CD4-positive, alpha-beta T cell (primary cell): ENCODE results near the gene UBD. TPM values are rescaled to one million over a fixed set of nuclear protein-coding genes. Genes with fewer than 3 reads are reported as not detected.

Experiments
- ATAC-seq: fragments of 200-7000 bp; cut with Tn5 transposase; one replicate; pipeline ENCODE4 v1.10.0; 2022; ENCODE audit warnings: mild to moderate bottlenecking; ENCODE audit not compliant: poor library complexity
- CTCF ChIA-PET: fragments of 350-600 bp; sonication (Branson Sonifier 250); formaldehyde crosslinking; loops from one replicate; lab custom pipeline; 2021; ENCODE audit warnings: antibody characterized with exemption, inconsistent platforms; lab: Charles Lee
- POLR2A ChIA-PET: fragments of 350-600 bp; sonication (Branson Sonifier 250); formaldehyde crosslinking; loops from one replicate; lab custom pipeline; 2021; ENCODE audit warnings: antibody characterized with exemption, inconsistent platforms; lab: Charles Lee
- DNase-seq, 14 experiments: peaks; one replicate each; pipeline ENCODE4 v3.0.0-alpha.2; 2013 to 2020; ENCODE audit warnings: mixed read lengths in 2 of 14
- H3K27ac ChIP-seq, 2 donors: one replicate each; pipeline versions ENCODE4 v1.5.1 to v1.7.0; 2013; ENCODE audit warnings: low read length in 2 of 2, low read depth in 1 of 2, mild to moderate bottlenecking in 1 of 2
- H3K27me3 ChIP-seq, 2 experiments: 1 replicate in 1 of 2; 2 replicates in 1 of 2; pipeline versions ENCODE4 v1.6.1 to v1.7.0; 2013; ENCODE audit warnings: low read length in 2 of 2, control low read depth in 1 of 2, mild to moderate bottlenecking in 1 of 2, moderate library complexity in 1 of 2; ENCODE audit not compliant: insufficient read depth in 2 of 2, control insufficient read depth in 1 of 2
- H3K36me3 ChIP-seq: one replicate; pipeline ENCODE4 v1.6.1; 2013; ENCODE audit warnings: low read length, control low read depth; ENCODE audit not compliant: insufficient read depth
- H3K4me1 ChIP-seq: one replicate; pipeline ENCODE4 v1.6.1; 2013; ENCODE audit warnings: low read length, control low read depth; ENCODE audit not compliant: insufficient read depth
- H3K4me3 ChIP-seq: one replicate; pipeline ENCODE4 v1.5.1; 2013; ENCODE audit warnings: mild to moderate bottlenecking, low read length, moderate library complexity
- H3K9me3 ChIP-seq, 2 experiments: 1 replicate in 1 of 2; 2 replicates in 1 of 2; pipeline versions ENCODE4 v1.6.1 to v1.7.0; 2013; ENCODE audit warnings: low read length in 2 of 2, mild to moderate bottlenecking in 2 of 2, control low read depth in 1 of 2, moderate library complexity in 1 of 2; ENCODE audit not compliant: control insufficient read depth in 1 of 2, insufficient read depth in 1 of 2
- H3K27ac Mint-ChIP-seq: one replicate; pipeline ENCODE4 v1.8.0; 2020; ENCODE audit warnings: mixed read lengths
- H3K27me3 Mint-ChIP-seq: one replicate; pipeline ENCODE4 v1.8.0; 2021; ENCODE audit warnings: mixed read lengths
- H3K36me3 Mint-ChIP-seq: one replicate; pipeline ENCODE4 v1.8.0; 2021; ENCODE audit warnings: low read depth, mixed read lengths
- H3K4me1 Mint-ChIP-seq: one replicate; pipeline ENCODE4 v1.8.0; 2021; ENCODE audit warnings: low read depth, mixed read lengths
- H3K4me3 Mint-ChIP-seq: one replicate; pipeline ENCODE4 v1.8.0; 2020; ENCODE audit warnings: mild to moderate bottlenecking, mixed read lengths
- H3K9me3 Mint-ChIP-seq: one replicate; pipeline ENCODE4 v1.8.0; 2020; ENCODE audit warnings: mixed read lengths
- CTCF ChIP-seq: fragments of 200-600 bp; IDR thresholded peaks from one replicate; pipeline ENCODE4 v1.8.0; 2022; ENCODE audit warnings: antibody characterized with exemption, mild to moderate bottlenecking
- intact Hi-C, 2 experiments: fragments of 100-400 bp; cut with DNase I in 1 of 2; cut with micrococcal nuclease in 1 of 2; formaldehyde crosslinking; loops; one replicate each; pipeline versions ENCODE4 v1.15.1 to v1.9.0; 2023 to 2025; cut with DNase I, micrococcal nuclease
- total RNA-seq, 174 experiments: library from RNA in 2 of 174; stranded (reverse) in 2 of 174; gene quantifications; one replicate each; pipeline ENCODE4 v1.2.3 and lab custom pipeline; 2021 to 2026

Gene UBD
- total RNA-seq, 2 experiments from 2014 or later: not detected

- Histone ChIP-seq H3K36me3 (no peaks in the 10 kb centered on the region), H3K9me3 (no peaks in the 10 kb centered on the region), H3K27me3 (peaks cover 4 to 16% of the 10 kb centered on the region in 2 experiments), H3K4me3 (no peak overlapping the region), H3K4me1 (no peaks in the 10 kb centered on the region), H3K27ac (no peak overlapping the region)
- no peaks in the 10 kb centered on the region for H3K36me3 Mint-ChIP-seq
- ATAC-seq: no peak
- ChIA-PET CTCF (no interaction called here), POLR2A (interaction anchor here (0.7 kb wide), 1 partner anchor 10 kb away, joined by 3 read pairs; no protein-coding TSS in a partner anchor)
- H3K4me3 Mint-ChIP-seq: no peak overlapping the region
- peaks cover 37% of the 10 kb centered on the region for H3K27me3 Mint-ChIP-seq
- no peak for DNase-seq
- no peak for TF ChIP-seq CTCF
- no peaks in the 10 kb centered on the region for H3K4me1 Mint-ChIP-seq
- intact Hi-C loops: no loop called here
- no peaks in the 10 kb centered on the region for H3K9me3 Mint-ChIP-seq
- no peak overlapping the region for H3K27ac Mint-ChIP-seq
Measured at GRCh38 chr6:29524044-29524443, 35.5 kb downstream of the UBD start.

- DNase-seq (no peak), ATAC-seq (no peak)
- no peak for TF ChIP-seq CTCF
- Mint-ChIP-seq H3K4me1 (no peaks in the 10 kb centered on the region), H3K36me3 (no peaks in the 10 kb centered on the region), H3K4me3 (no peak overlapping the region), H3K27me3 (peaks cover 33% of the 10 kb centered on the region), H3K9me3 (no peaks in the 10 kb centered on the region), H3K27ac (no peak overlapping the region)
- no peak overlapping the region for H3K4me3 ChIP-seq
- ChIA-PET POLR2A (no interaction called here), CTCF (no interaction called here)
- peaks cover 4 to 16% of the 10 kb centered on the region in 2 experiments for H3K27me3 ChIP-seq
- H3K4me1 ChIP-seq: no peaks in the 10 kb centered on the region
- H3K27ac ChIP-seq: no peak overlapping the region
- intact Hi-C loops: no loop called here
- H3K9me3 ChIP-seq: no peaks in the 10 kb centered on the region
- no peaks in the 10 kb centered on the region for H3K36me3 ChIP-seq
Measured at GRCh38 chr6:29522227-29522626, 37.3 kb downstream of the UBD start.

- peaks cover 4 to 13% of the 10 kb centered on the region in 2 experiments for H3K27me3 ChIP-seq
- H3K27ac ChIP-seq: no peak overlapping the region
- no peak overlapping the region for H3K4me3 ChIP-seq
- Mint-ChIP-seq H3K27ac (no peak overlapping the region), H3K4me3 (no peak overlapping the region), H3K9me3 (no peaks in the 10 kb centered on the region), H3K36me3 (no peaks in the 10 kb centered on the region), H3K4me1 (peaks cover 3% of the 10 kb centered on the region), H3K27me3 (peaks cover 28% of the 10 kb centered on the region)
- POLR2A ChIA-PET: no interaction called here
- DNase-seq (no peak), ATAC-seq (no peak)
- peaks cover 2% of the 10 kb centered on the region for H3K4me1 ChIP-seq
- CTCF ChIA-PET: no interaction called here
- TF ChIP-seq CTCF: no peak
- no peaks in the 10 kb centered on the region for H3K9me3 ChIP-seq
- intact Hi-C loops: no loop called here
- no peaks in the 10 kb centered on the region for H3K36me3 ChIP-seq
Measured at GRCh38 chr6:29521006-29521680, 38.4 kb downstream of the UBD start.
